G401 (cell line): ENCODE results near the gene CSF1R. TPM values are rescaled to one million over a fixed set of nuclear protein-coding genes. Genes with fewer than 3 reads are reported as not detected.

Experiments used
- DNase-seq: peaks from one replicate; pipeline ENCODE4 v3.0.0-alpha.2; 2015; ENCODE audit warnings: low spot score
- in situ Hi-C: cut with HindIII; loops from 2 replicates; pipeline ENCODE4 v1.10.0; 2016; ENCODE audit warnings: low sequenced_read_pairs, mixed read lengths
- total RNA-seq: library from RNA; depleted of rRNA; stranded (reverse); fragments of >200 nt; shearing (Covaris generic); gene quantifications from 2 replicates; pipeline ENCODE4 v1.2.3, GENCODE V29; 2014; rRNA removed

The CSF1R gene
- total RNA-seq = 0.43 and 1.1 TPM in 2 replicates

DNA sequence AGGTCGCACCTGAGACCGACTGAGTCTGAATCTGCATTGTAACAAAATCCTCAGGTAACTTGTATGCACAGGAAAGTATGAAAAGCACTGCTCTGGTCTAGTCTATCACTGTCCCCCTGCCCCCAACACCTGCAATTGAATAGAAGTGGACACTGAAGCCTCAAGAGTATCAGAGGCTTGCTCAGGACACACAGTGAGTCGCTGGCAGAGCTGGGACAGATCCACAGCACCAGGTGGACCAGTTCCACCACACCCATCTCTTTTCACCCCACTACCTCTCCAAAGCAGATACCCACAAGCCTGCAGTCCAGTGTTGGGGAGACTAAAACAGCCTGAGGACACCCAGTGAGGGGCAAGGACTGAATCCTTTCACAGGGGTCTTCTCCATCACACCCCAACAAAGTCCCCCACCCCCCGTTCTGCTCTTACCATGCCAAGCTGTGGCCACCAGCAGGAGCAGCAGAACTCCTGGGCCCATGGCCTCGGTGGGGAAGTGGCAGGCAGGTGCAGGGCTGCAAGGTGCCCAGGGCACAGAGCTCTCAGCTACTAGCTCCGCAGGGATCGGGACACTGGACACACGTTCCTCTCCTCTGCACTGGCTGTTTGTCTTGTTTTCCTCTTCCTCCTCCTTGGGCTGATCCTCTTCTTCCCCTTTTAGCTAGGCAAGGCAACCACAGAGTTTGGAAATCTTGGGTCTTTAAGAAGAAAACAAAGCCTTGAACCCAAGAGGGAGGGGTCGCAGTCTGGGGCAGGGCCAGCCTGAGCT is at the start of gene CSF1R:
Gene CSF1R (minus strand): TSS at position 605 of the 766 bp plus-strand sequence. CDS start 127 bp downstream, at position 478.
- in situ Hi-C loops = no loop called here
- DNase-seq = no peak

- DNase-seq = no peak
- in situ Hi-C loops = no loop called here
These were observed 49.4 kb upstream of the CSF1R start for GRCh38 chr5:150135557-150136304.

GRCh38 chr5:150134198-150134588 is 47.8 kb upstream of the CSF1R start:
- in situ Hi-C loops = no loop called here
- DNase-seq = no peak

DNA sequence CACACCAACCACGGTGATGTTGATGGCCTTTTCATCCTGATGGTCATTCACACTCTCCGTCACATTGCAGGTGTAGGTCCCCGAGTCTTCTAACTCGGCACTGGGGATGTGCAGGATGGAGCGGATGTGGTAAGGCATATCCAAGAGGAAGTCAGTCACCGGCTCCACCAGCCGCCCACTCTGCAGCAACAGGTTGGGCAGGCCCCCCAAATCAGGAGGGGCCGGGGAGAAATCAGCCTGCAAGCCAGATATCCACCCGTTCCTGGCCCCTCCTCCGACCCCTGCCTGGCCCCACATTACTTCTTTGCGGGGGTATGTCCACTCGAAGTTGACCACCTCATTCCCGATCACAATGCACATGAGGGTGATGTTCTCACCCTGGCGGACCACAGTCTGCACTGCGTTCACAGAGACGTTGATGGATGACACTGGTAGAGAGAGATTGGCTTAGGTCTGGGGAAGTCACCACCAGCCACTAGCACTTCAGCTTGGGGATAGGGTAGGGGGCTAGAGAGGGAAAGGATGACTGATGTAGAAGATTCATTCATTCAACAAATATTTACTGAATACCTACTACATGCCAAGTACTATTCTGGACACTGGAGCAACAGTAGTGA is 47.3 kb upstream of the CSF1R start:
- DNase-seq = no peak
- in situ Hi-C loops = no loop called here

DNA sequence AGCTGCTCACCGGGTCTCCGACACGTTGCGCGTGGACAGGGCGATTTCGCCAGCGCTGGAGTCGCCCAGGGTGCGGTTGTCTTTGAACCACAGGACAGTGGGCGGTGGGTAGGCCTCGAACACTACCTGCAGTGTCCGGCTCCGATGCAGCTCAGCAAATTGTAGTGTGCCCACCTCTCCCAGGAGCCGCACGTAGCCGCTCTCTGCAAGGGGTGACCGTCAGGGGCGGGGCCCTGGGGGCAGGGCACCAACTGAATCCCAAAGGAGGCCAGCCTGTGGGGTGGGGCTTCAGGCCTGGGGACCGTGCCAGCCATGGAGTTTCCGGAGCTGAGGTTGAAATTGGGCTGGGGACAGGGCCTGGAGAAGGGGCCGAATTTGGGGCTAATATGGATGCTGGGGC is 46.4 kb upstream of the CSF1R start:
- in situ Hi-C loops = no loop called here
- no peak for DNase-seq

DNA sequence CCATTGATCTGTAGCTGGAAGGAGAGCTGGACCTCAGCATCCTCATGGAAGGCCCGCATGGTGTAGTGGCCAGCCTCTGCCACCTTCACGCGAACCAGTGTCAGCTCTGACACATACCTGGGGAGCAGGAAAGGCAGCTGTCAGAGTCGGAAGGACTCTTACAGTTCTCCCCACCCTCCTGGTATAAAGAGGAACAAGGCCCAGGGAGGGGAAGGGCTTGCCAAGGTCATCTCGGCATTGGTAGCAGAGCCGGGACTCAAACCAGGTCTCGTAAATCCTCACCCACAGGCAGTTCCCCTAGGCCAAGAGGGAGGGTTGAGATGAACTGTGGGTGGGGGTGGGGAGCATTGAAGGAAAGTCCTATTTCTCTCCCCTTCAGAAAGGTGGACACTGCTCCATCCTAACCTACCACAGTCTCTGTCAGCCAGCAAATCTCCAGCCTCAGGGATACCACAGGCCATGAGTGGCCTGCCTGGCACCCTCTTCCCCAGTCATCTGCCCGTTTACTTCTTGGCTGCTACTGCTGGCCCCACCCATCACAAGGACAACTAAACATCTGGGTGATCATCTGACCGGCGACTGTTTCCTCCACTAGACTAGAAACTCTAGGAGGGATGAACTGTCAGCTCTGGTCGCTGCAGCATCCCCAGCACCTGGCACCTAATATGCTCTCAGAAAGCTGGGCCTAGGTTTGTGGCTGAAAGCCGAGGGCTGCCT is 45.8 kb upstream of the CSF1R start:
- in situ Hi-C loops = no loop called here
- DNase-seq = no peak

- in situ Hi-C loops = no loop called here
- DNase-seq = no peak
These were observed 45.1 kb upstream of the CSF1R start for GRCh38 chr5:150131461-150131860.

DNA sequence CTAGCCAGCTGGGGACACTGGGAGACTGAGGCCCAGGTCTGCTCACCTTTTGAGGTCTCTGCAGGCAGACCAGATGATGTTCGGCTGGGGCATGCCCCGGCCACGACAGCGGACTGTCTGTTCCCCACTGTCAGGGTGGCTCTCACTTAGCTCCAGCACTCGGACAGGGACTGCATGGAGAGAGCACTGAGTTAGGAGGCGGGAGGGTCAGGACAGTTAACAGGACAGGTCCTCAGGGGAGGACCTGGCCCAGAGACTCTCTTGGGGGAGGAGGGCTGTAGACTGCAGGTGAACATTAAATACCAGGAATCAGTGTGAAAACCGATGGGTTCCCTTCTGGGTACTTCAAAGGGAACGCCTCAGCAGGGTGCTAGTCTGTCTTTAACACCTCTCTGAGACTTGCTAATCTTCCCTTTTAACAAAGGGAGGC is 44.2 kb upstream of the CSF1R start:
- DNase-seq = no peak
- in situ Hi-C loops = no loop called here

GRCh38 chr5:150129813-150130492 is 43.6 kb upstream of the CSF1R start:
- DNase-seq = peak; percentile 71
- in situ Hi-C loops = no loop called here

DNA sequence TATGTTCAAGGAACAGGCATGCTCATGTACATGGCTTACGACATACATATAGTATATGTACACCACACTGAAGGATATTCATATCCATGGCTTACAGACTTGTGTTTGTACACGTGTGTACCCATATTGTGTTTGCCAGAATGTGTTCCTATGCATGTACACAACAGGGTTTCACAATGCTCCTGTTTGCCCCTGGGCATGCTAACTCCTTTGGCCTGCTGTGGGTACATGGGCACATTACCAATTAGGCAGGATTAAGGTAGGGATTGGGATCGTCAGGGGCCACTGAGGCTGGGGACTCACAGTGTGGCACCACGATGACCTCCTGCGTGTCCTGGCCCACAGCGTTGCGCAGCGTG is 43.1 kb upstream of the CSF1R start:
- no peak for DNase-seq
- in situ Hi-C loops = no loop called here

- in situ Hi-C loops = no loop called here
- DNase-seq = no peak
These were observed 40.5 kb upstream of the CSF1R start for GRCh38 chr5:150126921-150127265.

- in situ Hi-C loops = no loop called here
- no peak for DNase-seq
These were observed 40.0 kb upstream of the CSF1R start for GRCh38 chr5:150126199-150126920.

- in situ Hi-C loops = no loop called here
- DNase-seq = no peak
These were observed 39.0 kb upstream of the CSF1R start for GRCh38 chr5:150125334-150125733.

DNA sequence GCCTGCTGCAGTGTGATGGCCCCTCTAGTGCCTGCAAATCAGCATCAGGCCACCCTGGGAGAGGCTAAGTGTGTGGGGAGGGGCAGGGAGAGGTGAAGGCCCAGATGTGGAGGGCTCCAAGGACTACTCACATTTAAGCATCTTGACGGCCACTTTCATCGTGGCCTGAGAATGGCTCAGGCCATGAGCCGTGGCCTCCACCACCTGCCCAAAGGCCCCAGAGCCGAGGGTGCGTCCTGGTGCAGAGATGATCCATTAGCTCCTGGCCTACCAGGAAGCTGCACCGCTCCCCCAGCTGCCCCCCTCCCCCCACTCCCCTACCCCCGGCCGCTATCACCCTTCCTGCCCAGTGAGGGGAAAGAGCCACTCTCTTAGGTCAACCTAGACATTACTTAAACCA is 38.2 kb upstream of the CSF1R start:
- DNase-seq = no peak
- in situ Hi-C loops = no loop called here

- no peak for DNase-seq
- in situ Hi-C loops = no loop called here
These were observed 37.8 kb upstream of the CSF1R start for GRCh38 chr5:150124111-150124557.

- no peak for DNase-seq
- in situ Hi-C loops = no loop called here
These were observed 37.2 kb upstream of the CSF1R start for GRCh38 chr5:150123542-150123941.

- DNase-seq = no peak
- in situ Hi-C loops = no loop called here
These were observed 36.5 kb upstream of the CSF1R start for GRCh38 chr5:150122536-150123481.

DNA sequence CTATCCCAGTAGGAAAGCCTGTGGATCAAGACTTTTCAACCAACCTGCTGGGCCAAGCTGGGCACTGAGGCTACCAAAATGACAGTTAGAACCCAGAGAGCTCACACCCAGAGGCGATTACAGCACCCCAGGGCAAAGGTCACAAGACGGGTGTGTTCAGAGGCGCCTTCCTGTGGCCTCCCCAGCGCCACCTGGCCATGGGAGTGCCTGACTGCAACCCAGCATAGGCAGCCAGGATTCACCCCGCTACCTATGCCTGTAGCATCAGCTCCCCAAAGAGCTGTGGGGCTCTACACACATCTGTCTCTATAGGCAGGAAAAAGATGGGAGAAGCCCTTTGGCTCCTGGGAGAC is 35.8 kb upstream of the CSF1R start:
- in situ Hi-C loops = no loop called here
- no peak for DNase-seq
